Neutrophil (primary cell): Measurements from ENCODE around the gene NNMT.

Experiments
- H3K27ac ChIP-seq: fragments of 200-600 bp; sonication (generic); 2 replicates; pipeline ENCODE4 v1.5.1; 2016; ENCODE audit warnings: mild to moderate bottlenecking, moderate library complexity
- H3K27me3 ChIP-seq: fragments of 200-600 bp; sonication (generic); 2 replicates; pipeline ENCODE4 v1.6.0; 2016; ENCODE audit warnings: mild to moderate bottlenecking
- H3K36me3 ChIP-seq: fragments of 200-600 bp; sonication (generic); 2 replicates; pipeline ENCODE4 v1.5.1; 2017
- H3K4me1 ChIP-seq, 2 experiments: fragments of 200-600 bp in 1 of 2; sonication (generic) in 1 of 2; 1 replicate in 1 of 2; 2 replicates in 1 of 2; pipeline versions ENCODE4 v1.5.1 to v1.6.1; 2013 to 2016; ENCODE audit warnings: low read depth in 1 of 2, low read length in 1 of 2, mild to moderate bottlenecking in 1 of 2, moderate library complexity in 1 of 2; ENCODE audit not compliant: control insufficient read depth in 1 of 2, insufficient read depth in 1 of 2
- H3K4me3 ChIP-seq, 2 experiments: fragments of 200-600 bp in 1 of 2; sonication (generic) in 1 of 2; 1 replicate in 1 of 2; 2 replicates in 1 of 2; pipeline ENCODE4 v1.5.1; 2013 to 2016; ENCODE audit warnings: low read depth in 1 of 2, low read length in 1 of 2, mild to moderate bottlenecking in 1 of 2, moderate library complexity in 1 of 2
- H3K9me3 ChIP-seq: fragments of 200-600 bp; sonication (generic); 2 replicates; pipeline ENCODE4 v1.5.1; 2016
- CTCF ChIP-seq: fragments of 200-600 bp; sonication (generic); IDR thresholded peaks from 2 replicates; pipeline ENCODE4 v1.5.1; 2016; ENCODE audit warnings: antibody characterized with exemption

Gene NNMT

GRCh38 chr11:114310095-114310494 lies 13.9 kb downstream of the NNMT start:
- no peak for TF ChIP-seq CTCF
- Histone ChIP-seq H3K36me3 (no peaks in the 10 kb centered on the region), H3K27ac (no peak overlapping the region), H3K4me1 (peaks cover 35 to 37% of the 10 kb centered on the region in 2 experiments), H3K9me3 (no peaks in the 10 kb centered on the region), H3K4me3 (no peak overlapping the region), H3K27me3 (no peaks in the 10 kb centered on the region)

GRCh38 chr11:114311946-114312345 lies 15.7 kb downstream of the NNMT start:
- Histone ChIP-seq H3K9me3 (no peaks in the 10 kb centered on the region), H3K27me3 (no peaks in the 10 kb centered on the region), H3K27ac (no peak overlapping the region), H3K4me3 (no peak overlapping the region), H3K4me1 (peaks cover 48 to 49% of the 10 kb centered on the region in 2 experiments), H3K36me3 (no peaks in the 10 kb centered on the region)
- no peak for TF ChIP-seq CTCF

DNA sequence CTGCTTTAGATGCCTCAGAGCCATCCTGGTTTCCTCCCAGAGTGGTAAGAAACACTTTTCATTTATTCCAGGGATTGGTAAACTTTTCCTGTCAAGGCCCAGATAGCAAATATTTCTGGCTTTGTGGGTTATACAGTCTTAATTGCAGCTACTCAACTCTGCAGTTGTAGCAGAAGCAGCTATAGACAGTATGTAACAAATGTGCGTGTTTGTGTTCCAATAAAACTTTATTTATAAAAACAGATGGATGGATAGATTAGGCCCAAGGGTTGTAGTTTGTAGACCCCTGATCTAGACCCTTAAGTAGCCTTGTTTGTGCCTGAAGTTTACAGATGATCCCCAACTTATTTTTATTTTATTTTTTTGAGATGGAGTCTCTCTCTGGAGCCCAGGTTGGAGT lies 17.9 kb downstream of the NNMT start:
- TF ChIP-seq CTCF = no peak
- Histone ChIP-seq H3K4me1 (peaks cover 27% of the 10 kb centered on the region in 2 experiments), H3K4me3 (no peak overlapping the region), H3K9me3 (no peaks in the 10 kb centered on the region), H3K27me3 (no peaks in the 10 kb centered on the region), H3K27ac (no peak overlapping the region), H3K36me3 (no peaks in the 10 kb centered on the region)

DNA sequence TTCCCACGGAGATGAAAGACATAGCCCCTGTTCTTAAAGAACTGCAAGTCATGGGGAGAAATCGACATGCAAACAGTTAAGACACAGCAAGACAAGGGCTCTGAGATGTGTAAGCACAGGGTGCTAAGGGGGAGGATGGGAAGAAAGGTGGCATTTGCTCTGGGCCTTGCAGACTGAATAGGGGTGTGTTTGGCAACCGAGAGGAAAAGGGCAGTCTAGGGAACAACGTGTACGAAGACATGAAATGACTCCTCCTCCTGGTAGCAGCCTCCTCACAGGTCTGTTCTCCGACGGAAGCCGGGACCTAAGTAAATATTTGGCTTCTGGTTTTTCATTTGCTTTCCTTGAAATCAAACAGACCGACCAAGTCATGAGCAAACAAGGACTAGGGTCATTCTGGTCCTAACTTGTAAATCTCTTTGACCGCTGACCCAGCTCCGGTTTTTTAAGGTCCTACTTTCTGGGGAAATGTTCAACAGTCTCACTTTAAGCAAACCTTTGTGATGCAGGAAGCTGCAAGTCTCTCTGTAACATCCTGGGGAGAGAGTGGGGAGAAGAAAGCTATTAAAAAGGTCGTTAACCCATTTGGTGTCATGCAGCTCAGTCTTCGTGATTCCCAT lies 19.7 kb downstream of the NNMT start:
- H3K4me3 ChIP-seq = peak overlapping the region in 1 of 2 experiments; percentile 5
- H3K36me3 ChIP-seq = no peaks in the 10 kb centered on the region
- no peaks in the 10 kb centered on the region for H3K27me3 ChIP-seq
- TF ChIP-seq CTCF = no peak
- H3K27ac ChIP-seq = peak overlapping the region; percentile 51
- peaks cover 14 to 16% of the 10 kb centered on the region in 2 experiments for H3K4me1 ChIP-seq
- H3K9me3 ChIP-seq = no peaks in the 10 kb centered on the region

DNA sequence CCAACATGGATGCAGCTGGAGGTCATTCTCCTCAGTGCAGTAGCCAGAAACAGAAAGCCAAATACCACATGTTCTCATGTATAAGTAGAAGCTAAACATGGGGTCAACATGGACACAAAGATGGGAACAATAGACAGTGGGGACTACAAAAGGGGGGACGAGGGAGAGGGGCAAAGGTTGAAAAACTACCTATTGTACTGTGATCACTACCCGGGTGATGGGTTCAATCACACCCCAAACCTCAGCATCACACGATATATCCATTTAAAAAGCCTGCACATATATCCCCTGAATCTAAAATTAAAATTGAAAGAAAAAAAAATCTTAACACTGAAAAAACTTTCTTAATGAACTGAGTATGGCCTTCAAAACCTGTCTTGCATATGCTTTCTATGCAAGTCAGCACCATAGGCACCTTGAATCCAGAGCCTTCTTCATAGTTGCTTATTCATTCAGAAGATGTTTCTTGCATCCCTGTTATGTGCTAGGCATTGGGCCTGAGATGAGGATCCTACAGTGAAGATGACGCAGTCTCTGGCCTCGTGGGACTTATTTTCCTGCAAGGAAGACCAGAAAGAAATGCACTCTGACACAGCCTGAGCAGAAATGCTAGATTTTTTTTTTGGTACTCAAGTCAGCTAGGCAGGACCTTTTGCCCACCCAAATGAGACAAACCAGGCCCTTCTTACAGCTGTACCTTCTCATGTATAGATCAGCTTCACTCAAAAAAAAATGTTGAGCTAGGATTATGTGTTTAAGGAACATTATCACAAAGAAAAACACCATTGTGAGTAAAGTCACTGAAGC lies 21.0 kb downstream of the NNMT start:
- no peak for TF ChIP-seq CTCF
- peaks cover 14% of the 10 kb centered on the region in 2 experiments for H3K4me1 ChIP-seq
- no peak overlapping the region for H3K27ac ChIP-seq
- no peaks in the 10 kb centered on the region for H3K27me3 ChIP-seq
- no peaks in the 10 kb centered on the region for H3K36me3 ChIP-seq
- no peaks in the 10 kb centered on the region for H3K9me3 ChIP-seq
- no peak overlapping the region for H3K4me3 ChIP-seq
